Endodermal cell (in vitro differentiated cells): ENCODE measurements around the gene BCL11A. TPM values are rescaled to one million over a fixed set of nuclear protein-coding genes. Genes with fewer than 3 reads are reported as not detected.
A peak's percentile ranks its signal among the peaks of the same experiment; 100 is the strongest.

Experiments used
- DNase-seq: peaks from one replicate; pipeline ENCODE4 v3.0.0-alpha.2; 2017
- H3K27ac ChIP-seq: 2 replicates; pipeline ENCODE4 v1.5.1; 2013; ENCODE audit warnings: mild to moderate bottlenecking, low read depth, low read length, moderate library complexity
- H3K27me3 ChIP-seq: 2 replicates; pipeline ENCODE4 v1.6.1; 2013; ENCODE audit warnings: mild to moderate bottlenecking, low read length, moderate library complexity; ENCODE audit not compliant: insufficient read depth, control insufficient read depth, poor library complexity, severe bottlenecking
- H3K36me3 ChIP-seq: 2 replicates; pipeline ENCODE4 v1.7.0; 2013; ENCODE audit warnings: mild to moderate bottlenecking, low read length, moderate library complexity; ENCODE audit not compliant: control insufficient read depth, insufficient read depth
- H3K4me1 ChIP-seq: one replicate; pipeline ENCODE4 v1.7.0; 2013; ENCODE audit warnings: low read length; ENCODE audit not compliant: control insufficient read depth, insufficient read depth
- H3K4me3 ChIP-seq: 2 replicates; pipeline ENCODE4 v1.5.1; 2013; ENCODE audit warnings: mild to moderate bottlenecking, low read length, moderate library complexity
- H3K9ac ChIP-seq: 2 replicates; pipeline ENCODE4 v1.6.1; 2013; ENCODE audit warnings: mild to moderate bottlenecking, low read length, moderate library complexity; ENCODE audit not compliant: poor library complexity, severe bottlenecking; ENCODE audit errors: extremely low read depth
- H3K9me3 ChIP-seq: 2 replicates; pipeline ENCODE4 v1.6.1; 2013; ENCODE audit warnings: mild to moderate bottlenecking, low read length, moderate library complexity; ENCODE audit not compliant: control insufficient read depth
- H3K27ac Mint-ChIP-seq: 2 replicates; pipeline ENCODE4 v1.8.0; 2020; ENCODE audit warnings: mixed read lengths
- H3K27me3 Mint-ChIP-seq: 2 replicates; pipeline ENCODE4 v1.8.0; 2021; ENCODE audit warnings: mild to moderate bottlenecking, mixed read lengths; ENCODE audit not compliant: insufficient read depth
- H3K36me3 Mint-ChIP-seq: 2 replicates; pipeline ENCODE4 v1.8.0; 2020; ENCODE audit warnings: low read depth, mixed read lengths
- H3K4me1 Mint-ChIP-seq: 2 replicates; pipeline ENCODE4 v1.8.0; 2020; ENCODE audit warnings: mixed read lengths
- H3K4me3 Mint-ChIP-seq: 2 replicates; pipeline ENCODE4 v1.8.0; 2020; ENCODE audit warnings: mild to moderate bottlenecking, moderate library complexity, mixed read lengths
- H3K9me3 Mint-ChIP-seq: 2 replicates; pipeline ENCODE4 v1.8.0; 2020; ENCODE audit warnings: mild to moderate bottlenecking, mixed read lengths
- WGBS, 2 experiments: methylation state at CpG; one replicate each; pipeline versions ENCODE4 v1.1.5 to v1.1.7; 2013; ENCODE audit warnings: missing lambda C conversion rate in 2 of 2, mixed read lengths in 1 of 2; ENCODE audit not compliant: insufficient coverage in 1 of 2, insufficient read length in 1 of 2; 5-methylcytosine and 5-hydroxymethylcytosine counted together
- total RNA-seq, 2 donors: library from RNA; stranded (reverse); fragmentation: NEBNext Ultra II Directional in 1 of 2; extraction: Animal tissue kit (Norgen Biotek cat#: 25700) in 1 of 2; gene quantifications; 2 replicates in 1 of 2; 3 replicates in 1 of 2; pipeline ENCODE4 v1.2.1, GENCODE V29; 2021
- TF ChIP-seq, protein P1 (sequence below): fragments of 200-600 bp; sonication (generic); conservative IDR thresholded peaks from 2 replicates; pipeline ENCODE4 v1.5.0; 2021; ENCODE audit warnings: antibody characterized with exemption, mild to moderate bottlenecking

The BCL11A gene
- total RNA-seq, 2 donors from 2014 or later = 14.7 to 16.3 TPM

DNA sequence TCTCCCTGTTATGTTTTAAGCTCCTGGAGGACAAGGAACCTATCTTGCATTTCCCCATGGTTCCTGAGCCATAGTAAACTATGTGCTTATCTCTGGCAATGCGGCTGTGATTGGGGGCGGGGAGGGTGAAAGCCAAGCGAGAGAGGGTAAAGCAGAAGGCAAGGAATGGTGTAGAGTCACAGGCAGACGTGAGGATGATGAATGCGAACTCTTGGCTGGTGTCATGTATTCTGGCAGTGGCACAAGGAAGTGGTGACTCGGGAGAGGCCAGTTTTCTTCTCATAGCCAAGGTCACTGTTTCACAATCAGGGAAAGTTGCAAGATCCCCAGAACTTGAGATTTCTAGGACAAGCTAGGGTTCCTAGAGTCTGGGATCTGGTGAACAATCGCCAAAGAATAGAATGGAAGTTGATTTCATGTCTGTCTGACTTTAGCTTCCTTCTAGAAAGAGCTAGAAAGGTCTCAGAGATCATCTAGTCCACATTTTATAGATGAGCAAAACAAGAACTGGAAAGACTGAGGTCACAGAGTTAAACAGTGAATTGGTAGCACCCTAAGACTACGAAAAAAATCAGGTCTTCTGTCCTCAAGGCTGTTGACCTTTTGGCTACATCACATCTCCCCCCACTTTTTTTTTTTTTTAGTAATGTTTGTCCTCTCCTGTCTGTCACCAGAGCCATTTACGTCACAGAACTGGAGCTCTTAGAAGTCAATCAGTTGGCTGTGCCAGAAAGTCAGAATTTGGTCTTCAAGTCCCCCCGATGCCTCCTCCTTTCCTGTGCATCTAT, 137.0 kb downstream of the BCL11A start:
- Histone ChIP-seq H3K4me3 (peak overlapping the region; percentile 59), H3K9ac (no peak overlapping the region), H3K4me1 (peaks cover 9% of the 10 kb centered on the region), H3K27ac (no peak overlapping the region), H3K9me3 (peaks cover 7% of the 10 kb centered on the region), H3K27me3 (no peaks in the 10 kb centered on the region), H3K36me3 (no peaks in the 10 kb centered on the region)
- Mint-ChIP-seq H3K27me3 (peaks cover 8% of the 10 kb centered on the region), H3K27ac (peak overlapping the region; percentile 80), H3K36me3 (no peaks in the 10 kb centered on the region), H3K9me3 (peaks cover 4% of the 10 kb centered on the region), H3K4me1 (peaks cover 41% of the 10 kb centered on the region), H3K4me3 (no peak overlapping the region)
- TF ChIP-seq, protein P1, sequence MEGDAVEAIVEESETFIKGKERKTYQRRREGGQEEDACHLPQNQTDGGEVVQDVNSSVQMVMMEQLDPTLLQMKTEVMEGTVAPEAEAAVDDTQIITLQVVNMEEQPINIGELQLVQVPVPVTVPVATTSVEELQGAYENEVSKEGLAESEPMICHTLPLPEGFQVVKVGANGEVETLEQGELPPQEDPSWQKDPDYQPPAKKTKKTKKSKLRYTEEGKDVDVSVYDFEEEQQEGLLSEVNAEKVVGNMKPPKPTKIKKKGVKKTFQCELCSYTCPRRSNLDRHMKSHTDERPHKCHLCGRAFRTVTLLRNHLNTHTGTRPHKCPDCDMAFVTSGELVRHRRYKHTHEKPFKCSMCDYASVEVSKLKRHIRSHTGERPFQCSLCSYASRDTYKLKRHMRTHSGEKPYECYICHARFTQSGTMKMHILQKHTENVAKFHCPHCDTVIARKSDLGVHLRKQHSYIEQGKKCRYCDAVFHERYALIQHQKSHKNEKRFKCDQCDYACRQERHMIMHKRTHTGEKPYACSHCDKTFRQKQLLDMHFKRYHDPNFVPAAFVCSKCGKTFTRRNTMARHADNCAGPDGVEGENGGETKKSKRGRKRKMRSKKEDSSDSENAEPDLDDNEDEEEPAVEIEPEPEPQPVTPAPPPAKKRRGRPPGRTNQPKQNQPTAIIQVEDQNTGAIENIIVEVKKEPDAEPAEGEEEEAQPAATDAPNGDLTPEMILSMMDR = no peak
- DNase-seq = peak; percentile 85
- WGBS, 2 experiments = 56 to 69% methylated on average over 10 of the region's 10 CpGs

DNA sequence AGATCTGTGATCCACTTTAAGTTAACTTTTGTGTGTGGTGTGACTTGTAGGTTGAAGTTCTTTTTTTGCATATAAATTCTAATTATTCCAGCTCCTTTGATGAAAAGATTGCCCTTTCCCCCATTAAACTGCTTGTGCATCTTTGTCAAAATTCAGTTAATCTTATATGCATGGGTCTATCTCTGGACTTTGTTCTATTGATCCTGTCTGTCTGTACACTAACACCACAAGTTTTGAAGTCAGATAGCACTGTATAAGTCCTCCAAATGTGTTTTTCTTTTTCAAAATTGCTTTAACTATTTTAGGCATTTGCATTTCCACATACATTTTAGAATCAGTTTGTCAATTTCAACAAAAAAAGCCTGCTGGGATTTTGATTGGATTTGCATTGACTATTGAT, 137.6 kb downstream of the BCL11A start:
- Histone ChIP-seq H3K9ac (no peak overlapping the region), H3K36me3 (no peaks in the 10 kb centered on the region), H3K27ac (no peak overlapping the region), H3K27me3 (no peaks in the 10 kb centered on the region), H3K4me1 (peaks cover 9% of the 10 kb centered on the region), H3K4me3 (peak overlapping the region; percentile 59), H3K9me3 (peaks cover 7% of the 10 kb centered on the region)
- peaks cover 7% of the 10 kb centered on the region for H3K27me3 Mint-ChIP-seq
- H3K36me3 Mint-ChIP-seq = no peaks in the 10 kb centered on the region
- peaks cover 4% of the 10 kb centered on the region for H3K9me3 Mint-ChIP-seq
- H3K4me1 Mint-ChIP-seq = peaks cover 45% of the 10 kb centered on the region
- DNase-seq = no peak
- H3K27ac Mint-ChIP-seq = no peak overlapping the region
- TF ChIP-seq, protein P1 = no peak
- no peak overlapping the region for H3K4me3 Mint-ChIP-seq

DNA sequence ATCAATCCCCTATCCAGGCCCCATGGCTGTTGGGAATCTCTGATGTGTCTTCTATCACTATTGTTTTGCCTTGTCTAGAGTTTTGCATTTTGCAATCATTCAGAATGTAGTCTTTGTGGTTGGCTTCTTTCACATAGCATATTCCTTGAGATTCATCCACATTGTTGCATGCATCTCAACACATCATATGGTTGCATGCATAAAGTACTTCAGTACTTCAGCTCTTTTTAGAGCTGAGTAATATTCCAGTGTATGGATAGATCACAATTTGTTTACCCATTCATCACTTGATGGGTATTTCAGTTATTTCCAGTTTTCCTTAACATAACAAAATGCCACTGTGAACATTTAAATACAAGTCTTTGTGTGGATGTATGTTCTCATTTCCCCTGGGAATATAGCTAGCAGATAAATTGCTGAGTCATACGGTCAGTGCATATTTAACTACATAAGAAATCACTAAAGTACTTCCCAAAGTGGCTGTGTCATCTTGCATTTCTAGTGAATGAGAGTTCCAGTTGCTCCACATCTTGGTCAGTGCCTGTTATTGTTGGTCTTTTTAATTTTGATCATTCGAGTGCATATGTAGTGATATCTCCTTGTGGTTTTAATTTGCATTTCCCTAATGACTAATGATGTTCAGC, 138.8 kb downstream of the BCL11A start:
- Mint-ChIP-seq H3K27ac (no peak overlapping the region), H3K4me1 (peaks cover 54% of the 10 kb centered on the region), H3K9me3 (peaks cover 4% of the 10 kb centered on the region), H3K36me3 (no peaks in the 10 kb centered on the region), H3K4me3 (no peak overlapping the region), H3K27me3 (peaks cover 14% of the 10 kb centered on the region)
- H3K36me3 ChIP-seq = no peaks in the 10 kb centered on the region
- 85 to 86% methylated on average over 1 to 2 of the region's 2 CpGs for WGBS, 2 experiments
- peaks cover 7% of the 10 kb centered on the region for H3K9me3 ChIP-seq
- H3K4me1 ChIP-seq = peaks cover 17% of the 10 kb centered on the region
- H3K27me3 ChIP-seq = peaks cover 9% of the 10 kb centered on the region
- DNase-seq = no peak
- H3K9ac ChIP-seq = no peak overlapping the region
- TF ChIP-seq, protein P1 = no peak
- peak overlapping the region; percentile 30 for H3K4me3 ChIP-seq
- H3K27ac ChIP-seq = no peak overlapping the region
